Loucy (cell line): ENCODE results near the gene PDS5B.

Source experiments
- H2AFZ ChIP-seq: fragments of 200-600 bp; sonication (generic); 2 replicates; pipeline ENCODE4 v1.6.0; 2016; ENCODE audit warnings: antibody characterized with exemption, mild to moderate bottlenecking, low read length, moderate library complexity
- H3F3A ChIP-seq: fragments of 200-600 bp; 2 replicates; pipeline ENCODE4 v1.6.0; 2016; ENCODE audit warnings: antibody characterized with exemption, low read depth, mild to moderate bottlenecking
- H3K27me3 ChIP-seq: fragments of 200-600 bp; sonication (generic); 2 replicates; pipeline ENCODE4 v1.6.1; 2014; ENCODE audit warnings: low read length, mild to moderate bottlenecking; ENCODE audit not compliant: insufficient read depth, poor library complexity, severe bottlenecking
- H3K36me3 ChIP-seq: fragments of 200-600 bp; sonication (generic); 2 replicates; pipeline ENCODE4 v1.6.1; 2016; ENCODE audit warnings: low read length; ENCODE audit not compliant: insufficient read depth
- H3K4me1 ChIP-seq: fragments of 200-600 bp; sonication (generic); 2 replicates; pipeline ENCODE4 v1.5.1; 2014; ENCODE audit warnings: low read length, mild to moderate bottlenecking; ENCODE audit not compliant: insufficient read depth, poor library complexity, severe bottlenecking
- H3K4me2 ChIP-seq: fragments of 200-600 bp; sonication (generic); 2 replicates; pipeline ENCODE4 v1.6.0; 2014; ENCODE audit warnings: antibody characterized with exemption, low read length, low read depth, mild to moderate bottlenecking; ENCODE audit not compliant: poor library complexity, severe bottlenecking
- H3K4me3 ChIP-seq: fragments of 200-600 bp; sonication (generic); 2 replicates; pipeline ENCODE4 v1.5.1; 2014; ENCODE audit warnings: low read length, mild to moderate bottlenecking, mixed read lengths; ENCODE audit not compliant: poor library complexity, severe bottlenecking
- H3K79me2 ChIP-seq: fragments of 200-600 bp; sonication (generic); 2 replicates; pipeline ENCODE4 v1.6.1; 2014; ENCODE audit warnings: low read length; ENCODE audit not compliant: insufficient read depth
- H3K9ac ChIP-seq: fragments of 200-600 bp; sonication (generic); 2 replicates; pipeline ENCODE4 v1.6.0; 2014; ENCODE audit warnings: mild to moderate bottlenecking, low read depth, low read length, moderate library complexity; ENCODE audit not compliant: poor library complexity, severe bottlenecking
- H3K9me2 ChIP-seq: fragments of 200-600 bp; sonication (generic); replicated peaks from 2 replicates; pipeline ENCODE4 v1.6.1; 2016; ENCODE audit warnings: low read depth, low read length, mixed read lengths
- H3K9me3 ChIP-seq: fragments of 200-600 bp; sonication (generic); 2 replicates; pipeline ENCODE4 v1.6.1; 2014; ENCODE audit warnings: mild to moderate bottlenecking, antibody characterized with exemption, low read length, low read depth; ENCODE audit not compliant: insufficient read depth
- H4K20me1 ChIP-seq: fragments of 200-600 bp; sonication (generic); 2 replicates; pipeline ENCODE4 v1.6.0; 2014; ENCODE audit warnings: antibody characterized with exemption, low read length, mild to moderate bottlenecking; ENCODE audit not compliant: insufficient read depth, poor library complexity, severe bottlenecking
- EZH2phosphoT487 ChIP-seq: fragments of 200-600 bp; IDR thresholded peaks from 2 replicates; pipeline ENCODE4 v1.6.1; 2018; ENCODE audit warnings: antibody characterized with exemption, mild to moderate bottlenecking, moderate library complexity, borderline replicate concordance
- TF ChIP-seq, protein P1 (sequence below): fragments of 200-600 bp; sonication (generic); conservative IDR thresholded peaks from 2 replicates; pipeline ENCODE4 v1.5.1; 2014; ENCODE audit warnings: mild to moderate bottlenecking, antibody characterized with exemption, low read length

Gene PDS5B

DNA sequence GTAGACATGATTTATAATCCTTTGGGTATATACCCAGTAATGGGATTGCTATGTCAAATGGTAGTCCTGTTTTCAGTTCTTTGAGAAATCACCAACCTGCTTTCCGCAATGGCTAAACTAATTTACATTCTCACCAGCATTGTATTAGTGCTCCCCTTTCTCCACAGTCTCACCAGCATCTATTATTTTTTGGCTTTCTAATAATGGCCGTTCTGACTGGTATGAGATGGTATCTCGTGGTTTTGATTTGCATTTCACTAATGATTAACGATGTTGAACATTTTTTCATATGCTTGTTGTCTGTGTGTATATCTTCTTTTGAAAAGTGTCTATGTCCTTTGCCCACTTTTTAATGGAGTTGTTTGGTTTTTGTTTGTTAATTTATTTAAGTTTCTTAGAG, 165.1 kb downstream of the PDS5B start:
- Histone ChIP-seq H3K9ac (no peak overlapping the region), H4K20me1 (no peaks in the 10 kb centered on the region), H3K9me2 (no peaks in the 10 kb centered on the region), H2AFZ (no peak overlapping the region), H3F3A (no peaks in the 10 kb centered on the region), H3K36me3 (peaks cover 57% of the 10 kb centered on the region), H3K27me3 (no peaks in the 10 kb centered on the region), H3K4me3 (no peak overlapping the region), H3K4me1 (no peaks in the 10 kb centered on the region), H3K79me2 (no peaks in the 10 kb centered on the region), H3K4me2 (no peak overlapping the region), H3K9me3 (no peaks in the 10 kb centered on the region)
- TF ChIP-seq, protein P1, sequence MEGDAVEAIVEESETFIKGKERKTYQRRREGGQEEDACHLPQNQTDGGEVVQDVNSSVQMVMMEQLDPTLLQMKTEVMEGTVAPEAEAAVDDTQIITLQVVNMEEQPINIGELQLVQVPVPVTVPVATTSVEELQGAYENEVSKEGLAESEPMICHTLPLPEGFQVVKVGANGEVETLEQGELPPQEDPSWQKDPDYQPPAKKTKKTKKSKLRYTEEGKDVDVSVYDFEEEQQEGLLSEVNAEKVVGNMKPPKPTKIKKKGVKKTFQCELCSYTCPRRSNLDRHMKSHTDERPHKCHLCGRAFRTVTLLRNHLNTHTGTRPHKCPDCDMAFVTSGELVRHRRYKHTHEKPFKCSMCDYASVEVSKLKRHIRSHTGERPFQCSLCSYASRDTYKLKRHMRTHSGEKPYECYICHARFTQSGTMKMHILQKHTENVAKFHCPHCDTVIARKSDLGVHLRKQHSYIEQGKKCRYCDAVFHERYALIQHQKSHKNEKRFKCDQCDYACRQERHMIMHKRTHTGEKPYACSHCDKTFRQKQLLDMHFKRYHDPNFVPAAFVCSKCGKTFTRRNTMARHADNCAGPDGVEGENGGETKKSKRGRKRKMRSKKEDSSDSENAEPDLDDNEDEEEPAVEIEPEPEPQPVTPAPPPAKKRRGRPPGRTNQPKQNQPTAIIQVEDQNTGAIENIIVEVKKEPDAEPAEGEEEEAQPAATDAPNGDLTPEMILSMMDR, result no peak
- TF ChIP-seq EZH2phosphoT487, result no peak

DNA sequence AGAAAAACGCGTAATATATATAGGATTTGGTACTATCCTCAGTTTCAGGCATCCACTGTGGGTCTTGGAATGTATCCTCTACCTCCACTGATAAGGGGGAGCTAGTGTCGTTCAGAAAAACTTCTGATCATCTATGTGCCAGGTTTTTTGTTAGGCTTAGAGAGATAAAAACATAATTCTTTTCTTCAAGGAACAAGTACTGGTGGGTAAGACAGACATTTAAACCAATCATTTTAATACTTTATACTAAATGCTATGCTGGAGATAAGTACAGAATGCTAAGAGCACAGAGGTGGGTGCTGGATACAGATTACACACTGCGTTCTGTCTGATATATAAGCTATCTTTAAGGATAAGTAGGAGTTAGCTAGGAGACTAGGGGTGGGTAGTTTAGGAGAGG, 166.1 kb downstream of the PDS5B start:
- Histone ChIP-seq H3K9ac (no peak overlapping the region), H3K9me2 (no peaks in the 10 kb centered on the region), H3K4me1 (no peaks in the 10 kb centered on the region), H2AFZ (no peak overlapping the region), H3K4me3 (no peak overlapping the region), H3K4me2 (no peak overlapping the region), H3K9me3 (no peaks in the 10 kb centered on the region), H3F3A (no peaks in the 10 kb centered on the region), H3K79me2 (no peaks in the 10 kb centered on the region), H3K36me3 (peaks cover 50% of the 10 kb centered on the region; the same call in 1 of the 2 replicates), H3K27me3 (no peaks in the 10 kb centered on the region), H4K20me1 (no peaks in the 10 kb centered on the region)
- TF ChIP-seq EZH2phosphoT487, result no peak
- TF ChIP-seq, protein P1, result no peak

DNA sequence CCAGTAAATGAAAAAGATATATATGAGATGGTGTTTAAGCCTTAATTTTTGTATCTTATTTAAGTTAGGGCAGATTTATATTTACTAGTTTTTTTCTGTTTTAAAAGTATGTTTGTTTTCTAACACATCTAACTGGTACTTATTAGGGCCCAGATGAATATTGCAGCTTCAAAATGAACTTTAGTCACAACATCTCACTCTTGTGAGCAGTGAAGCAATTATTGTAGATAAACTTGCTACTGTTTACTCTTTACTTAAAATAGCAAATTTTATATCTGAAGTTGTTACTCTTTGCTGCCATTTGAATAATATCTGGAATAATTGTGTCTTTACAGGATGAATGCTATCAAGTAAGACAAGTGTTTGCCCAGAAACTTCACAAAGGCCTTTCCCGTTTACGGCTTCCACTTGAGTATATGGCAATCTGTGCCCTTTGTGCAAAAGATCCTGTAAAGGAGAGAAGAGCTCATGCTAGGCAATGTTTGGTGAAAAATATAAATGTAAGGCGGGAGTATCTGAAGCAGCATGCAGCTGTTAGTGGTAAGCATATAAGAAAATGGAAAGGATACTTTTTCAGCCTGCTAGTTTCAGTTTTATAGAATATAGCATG, 166.8 kb downstream of the PDS5B start:
- H3F3A ChIP-seq, result no peaks in the 10 kb centered on the region
- no peak overlapping the region for H3K4me2 ChIP-seq
- H4K20me1 ChIP-seq, result no peaks in the 10 kb centered on the region
- no peak overlapping the region for H2AFZ ChIP-seq
- TF ChIP-seq, protein P1, result no peak
- no peak for TF ChIP-seq EZH2phosphoT487
- no peak overlapping the region for H3K4me3 ChIP-seq
- H3K79me2 ChIP-seq, result no peaks in the 10 kb centered on the region
- H3K9me2 ChIP-seq, result no peaks in the 10 kb centered on the region
- no peak overlapping the region for H3K9ac ChIP-seq
- H3K36me3 ChIP-seq, result peaks cover 46% of the 10 kb centered on the region; the same call in 1 of the 2 replicates
- no peaks in the 10 kb centered on the region for H3K4me1 ChIP-seq
- H3K27me3 ChIP-seq, result no peaks in the 10 kb centered on the region
- H3K9me3 ChIP-seq, result no peaks in the 10 kb centered on the region
